ENCODE data around the gene INPP1. TPM values are rescaled to one million over a fixed set of nuclear protein-coding genes. Genes with fewer than 3 reads are reported as not detected.
A peak's percentile ranks its signal among the peaks of the same experiment; 100 is the strongest.

INPP1 gene
- polyA plus RNA-seq, 1 donor: 14.4 TPM

DNA sequence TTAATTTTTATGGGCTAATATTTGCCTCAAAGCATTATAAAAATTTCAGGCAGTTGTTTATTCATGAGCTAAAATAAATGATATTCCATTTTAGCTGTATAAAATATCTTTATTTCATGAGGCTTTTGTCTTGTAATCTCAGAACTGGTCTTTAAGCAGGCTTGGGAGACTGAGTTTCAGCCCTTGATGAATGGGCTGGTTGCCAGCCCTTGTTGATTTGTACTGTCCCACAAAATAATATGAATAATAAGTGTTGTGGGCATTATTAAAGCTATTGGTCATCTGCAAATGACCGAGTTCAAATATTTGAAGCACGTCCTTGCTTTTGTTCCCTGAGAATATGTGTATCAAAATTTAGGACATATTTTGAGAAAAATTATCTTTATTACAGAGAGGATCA is 18.2 kb downstream of the INPP1 start:
- DNase-seq (ENCODE audit: low read depth): no peak

GRCh38 chr2:190362894-190363293 is 19.5 kb downstream of the INPP1 start:
- no peak for DNase-seq (ENCODE audit: low read depth)

DNA sequence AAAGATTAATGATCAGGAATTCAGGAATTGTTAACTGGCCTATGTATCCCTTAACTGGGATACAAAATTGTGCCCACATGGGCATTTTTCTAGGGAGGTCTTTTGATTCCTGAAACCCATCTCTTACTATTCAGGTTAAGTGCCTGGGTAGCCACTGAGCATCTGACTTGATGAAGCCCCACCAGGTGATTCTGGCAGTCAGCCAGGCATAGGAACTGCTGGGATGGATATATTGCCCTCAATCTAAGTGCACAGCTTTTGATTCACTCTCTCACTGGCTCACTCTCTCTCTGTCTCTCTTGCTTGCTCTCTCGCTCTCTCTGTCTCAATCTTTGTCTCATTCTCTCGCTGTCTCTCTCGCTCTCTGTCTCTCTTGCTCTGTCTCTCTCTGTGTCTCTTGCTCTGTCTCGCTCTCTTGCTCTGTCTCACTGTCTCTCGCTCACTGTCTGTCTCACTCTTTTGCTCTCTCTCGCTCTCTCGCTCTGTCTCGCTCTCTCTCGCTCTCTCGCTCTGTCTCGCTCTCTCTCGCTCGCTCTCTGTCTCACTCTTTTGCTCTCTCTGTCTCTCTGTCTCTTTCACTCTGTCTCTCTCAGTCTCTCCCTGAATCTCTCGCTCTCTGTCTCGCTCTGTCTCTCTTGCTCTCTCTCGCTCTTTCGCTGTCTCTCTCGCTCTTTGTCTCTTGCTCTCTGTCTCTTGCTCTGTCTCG is 22.3 kb downstream of the INPP1 start:
- DNase-seq (ENCODE audit: low read depth): no peak

GRCh38 chr2:190366248-190366753 is 22.9 kb downstream of the INPP1 start:
- no peak for DNase-seq (ENCODE audit: low read depth)

GRCh38 chr2:190367091-190367490 is 23.7 kb downstream of the INPP1 start:
- DNase-seq (ENCODE audit: low read depth): no peak

GRCh38 chr2:190369635-190370034 is 26.2 kb downstream of the INPP1 start:
- no peak for DNase-seq (ENCODE audit: low read depth)

- DNase-seq (ENCODE audit: low read depth): no peak
Observed at GRCh38 chr2:190376083-190376482, 32.7 kb downstream of the INPP1 start.

DNA sequence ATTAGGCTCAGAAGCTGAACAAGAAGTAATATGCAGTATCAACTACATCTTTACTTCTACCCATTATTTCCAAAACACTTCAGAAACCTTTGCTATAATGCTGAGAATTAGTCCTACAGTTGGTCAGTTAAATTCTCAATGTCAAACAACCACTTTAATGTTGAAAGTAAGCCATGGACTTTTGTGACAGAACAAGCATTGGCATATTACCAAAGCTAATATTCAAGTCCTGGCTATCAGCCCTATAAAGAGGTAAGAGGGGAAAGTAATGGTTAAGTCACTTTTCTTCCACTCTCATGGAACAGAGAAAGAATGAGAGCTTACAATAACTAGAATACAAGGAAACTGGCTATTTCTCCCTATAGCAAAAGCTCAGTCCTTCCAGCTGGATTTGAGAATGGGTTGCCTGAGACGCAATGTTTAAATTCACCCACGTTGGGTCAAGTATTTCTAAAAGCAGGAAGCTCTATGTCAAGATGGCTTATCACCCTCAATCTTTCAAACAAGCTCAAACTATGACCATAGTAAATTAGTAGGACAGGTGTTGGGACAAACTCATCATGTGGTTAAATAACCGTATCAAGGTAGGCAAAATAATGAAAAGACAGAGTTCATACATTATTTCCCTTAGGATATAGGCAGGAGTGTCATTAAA is 33.3 kb downstream of the INPP1 start:
- no peak for DNase-seq (ENCODE audit: low read depth)

GRCh38 chr2:190378880-190379237 is 35.5 kb downstream of the INPP1 start:
- no peak for DNase-seq (ENCODE audit: low read depth)

DNA sequence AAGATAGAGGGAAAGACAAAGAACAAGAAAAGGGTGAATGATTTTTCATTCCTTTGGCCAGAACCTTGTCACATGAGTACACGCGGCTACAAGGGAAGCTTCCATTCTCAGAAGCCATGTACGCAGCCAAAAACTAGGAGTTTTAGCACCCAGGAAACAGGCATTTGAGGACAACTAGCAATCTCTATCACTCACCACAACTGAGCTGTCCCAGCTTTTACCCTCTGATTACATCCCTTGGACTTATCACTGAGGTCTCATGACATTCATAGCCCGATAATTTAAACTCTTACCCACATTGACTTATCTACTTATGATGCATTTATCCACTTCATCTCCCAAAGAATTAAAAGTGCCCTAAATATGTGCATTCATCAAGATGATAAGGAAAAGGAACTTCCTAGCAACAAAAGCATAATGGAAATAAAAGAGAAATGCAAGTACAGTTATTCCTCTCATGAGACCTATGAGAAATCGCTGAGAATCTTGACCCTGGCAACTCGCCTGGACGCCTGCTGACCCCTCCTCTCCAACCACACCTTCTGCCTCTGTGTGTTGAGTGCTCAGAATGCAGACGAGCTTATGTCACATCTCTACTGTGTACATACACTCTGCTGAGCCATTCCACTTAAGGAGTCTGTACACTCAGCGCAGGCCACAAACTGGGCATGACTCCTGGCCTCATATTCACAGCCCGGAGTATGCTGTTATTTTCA is 36.0 kb downstream of the INPP1 start:
- peak; percentile 34 for DNase-seq (ENCODE audit: low read depth)

GRCh38 chr2:190380962-190381412 is 37.6 kb downstream of the INPP1 start:
- DNase-seq (ENCODE audit: low read depth): no peak

- no peak for DNase-seq (ENCODE audit: low read depth)
Observed at GRCh38 chr2:190382851-190383250, 39.5 kb downstream of the INPP1 start.

- DNase-seq (ENCODE audit: low read depth): no peak
Observed at GRCh38 chr2:190387422-190387821, 44.0 kb downstream of the INPP1 start.

DNA sequence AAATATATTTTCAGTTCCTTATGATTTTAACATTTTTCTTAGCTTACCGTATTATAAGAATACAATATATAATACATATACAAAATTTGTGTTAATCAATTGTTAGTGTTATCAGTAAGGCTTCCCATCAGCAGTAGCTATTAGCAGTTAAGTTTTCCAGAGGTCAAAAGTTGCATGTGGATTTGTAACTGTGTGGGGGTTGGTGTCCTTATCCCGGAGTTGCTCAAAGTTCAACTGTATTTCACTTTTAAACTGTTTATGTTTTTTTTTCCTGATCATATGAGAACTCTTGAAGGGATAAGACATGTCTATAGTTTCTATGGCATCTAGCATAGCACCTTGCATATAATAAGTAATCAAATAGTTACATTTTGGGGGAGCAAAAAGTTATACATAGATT is 52.9 kb downstream of the INPP1 start:
- DNase-seq (ENCODE audit: low read depth): no peak

DNA sequence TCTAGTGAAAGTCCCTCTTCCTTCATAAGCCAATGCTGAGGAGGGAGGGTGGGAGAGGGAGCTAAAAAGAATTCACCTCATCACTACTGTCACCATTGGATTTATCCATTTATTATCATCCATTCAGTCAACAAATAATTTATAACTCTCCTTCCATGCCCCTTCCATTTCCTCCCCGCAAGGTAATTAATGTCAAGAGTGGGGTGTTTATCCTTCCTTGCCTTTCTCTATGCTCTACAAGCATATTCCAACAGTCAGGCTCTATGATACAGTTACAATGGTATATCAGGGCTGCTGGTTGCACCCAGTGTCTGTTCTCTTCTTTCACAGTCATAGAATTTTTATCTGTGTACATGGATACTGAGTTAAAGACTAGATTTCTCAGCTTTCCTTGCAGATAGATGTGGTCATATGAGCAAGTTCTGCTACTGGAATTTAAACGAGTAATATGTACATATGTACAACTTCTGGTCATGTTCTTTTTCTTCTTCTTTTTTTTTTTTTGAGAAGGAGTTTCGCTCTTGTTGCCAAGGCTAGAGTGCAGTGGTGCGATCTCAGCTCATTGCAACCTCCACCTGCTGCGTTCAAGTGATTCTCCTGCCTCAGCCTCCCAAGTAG is 59.7 kb downstream of the INPP1 start:
- no peak for DNase-seq (ENCODE audit: low read depth)

DNA sequence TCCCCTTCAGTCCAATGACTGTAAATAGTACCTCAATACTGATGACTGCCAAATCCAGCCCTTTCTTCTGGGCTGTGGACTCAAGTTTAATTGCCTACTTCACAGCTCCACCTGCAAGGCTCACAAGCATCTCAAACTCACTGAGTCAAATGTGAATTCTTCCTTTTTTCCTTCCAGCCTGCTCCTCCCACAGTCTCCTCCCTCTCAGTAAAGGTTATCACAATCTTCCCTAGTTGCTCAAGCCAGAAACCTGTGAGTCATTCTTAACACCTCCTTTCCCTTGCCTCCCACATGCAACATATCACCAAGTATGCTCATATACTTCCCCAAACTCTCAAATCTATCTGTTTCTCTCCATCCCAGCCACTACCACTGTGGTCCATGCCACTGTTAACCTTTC is 61.1 kb downstream of the INPP1 start:
- no peak for DNase-seq (ENCODE audit: low read depth)

- no peak for DNase-seq (ENCODE audit: low read depth)
Observed at GRCh38 chr2:190405070-190405469, 61.7 kb downstream of the INPP1 start.

DNA sequence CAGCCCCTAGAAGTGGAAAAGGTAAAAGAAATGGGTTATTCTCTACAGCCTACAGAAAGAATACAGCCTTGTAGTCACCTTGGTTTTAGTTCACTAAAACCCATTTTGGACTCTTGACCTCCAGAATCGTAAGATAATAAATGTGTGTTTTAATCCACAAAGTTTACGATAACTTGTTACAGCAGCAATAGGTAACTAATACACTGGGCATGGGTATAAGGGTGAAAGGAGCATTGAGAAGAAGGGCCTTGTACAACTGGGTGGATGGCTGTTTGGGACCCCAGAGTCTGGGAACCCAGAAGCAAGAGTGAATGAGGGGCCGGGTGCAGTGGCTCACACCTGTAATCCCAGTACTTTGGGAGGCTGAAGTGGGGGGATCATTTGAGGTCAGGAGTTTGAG is 62.6 kb downstream of the INPP1 start:
- no peak for DNase-seq (ENCODE audit: low read depth)

- DNase-seq (ENCODE audit: low read depth): no peak
Observed at GRCh38 chr2:190406805-190407204, 63.4 kb downstream of the INPP1 start.

- no peak for DNase-seq (ENCODE audit: low read depth)
Observed at GRCh38 chr2:190407246-190407661, 63.9 kb downstream of the INPP1 start.

DNA sequence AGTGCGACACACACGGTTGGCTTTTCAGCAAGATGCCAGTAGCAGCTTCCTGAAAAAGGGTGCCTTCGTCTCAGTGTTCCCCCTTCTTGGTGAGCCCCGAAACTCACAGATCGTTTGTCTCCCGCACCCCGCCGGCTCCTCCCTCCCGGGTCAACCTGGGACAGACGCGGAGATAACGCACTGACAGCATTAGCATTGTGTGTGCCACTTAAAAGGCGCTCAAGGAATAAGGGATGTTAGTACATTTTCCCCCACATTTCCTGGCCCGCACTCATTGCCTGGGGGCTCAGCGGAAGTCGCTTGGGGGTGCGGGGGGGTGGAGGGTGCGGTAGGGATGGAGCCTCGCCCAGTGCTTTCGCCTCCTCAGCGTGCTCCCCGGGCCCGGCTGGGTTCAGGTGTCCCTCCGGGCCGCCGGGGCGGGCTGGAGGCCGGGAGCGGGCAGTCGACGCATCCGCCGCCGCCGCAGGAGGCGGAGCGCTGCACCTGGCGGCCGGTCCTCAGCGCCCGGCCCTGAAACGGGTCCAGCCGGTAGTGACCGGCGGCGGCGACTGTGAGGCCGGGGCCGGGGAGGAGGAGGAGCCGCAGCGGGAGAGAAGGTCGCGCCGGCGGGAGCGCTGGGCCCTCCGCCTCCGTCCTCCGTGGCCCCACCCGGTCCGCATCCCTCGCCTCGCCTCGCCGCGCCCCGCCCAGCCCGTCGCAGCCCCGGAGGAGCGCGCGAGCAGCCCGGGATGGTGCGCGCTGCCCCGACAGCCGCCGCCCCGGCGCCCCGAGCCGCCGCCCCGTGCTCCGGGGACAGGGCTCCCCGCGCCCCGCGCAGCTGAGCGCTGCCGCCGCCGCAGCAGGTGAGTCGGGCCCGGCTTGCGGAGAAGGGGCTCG is 64.5 kb downstream of the INPP1 start, which contains the start of gene MFSD6:
MFSD6 (plus strand) TSS at position 694 of the 876 bp plus-strand sequence. CDS start 27,675 bp downstream, outside the sequence.
- no peak for DNase-seq (ENCODE audit: low read depth)
